Retinal pigment epithelial cell (primary cell): ENCODE results near the gene STXBP4.

Experiments
- DNase-seq: peaks from one replicate; pipeline ENCODE4 v3.0.0-alpha.2; 2010; ENCODE audit warnings: low read depth
- H3K4me3 ChIP-seq: 2 replicates; pipeline ENCODE4 v1.5.1; 2011; ENCODE audit warnings: mild to moderate bottlenecking, low read length, control low read depth, moderate library complexity
- CTCF ChIP-seq: conservative IDR thresholded peaks from 2 replicates; pipeline ENCODE4 v1.5.1; 2011; ENCODE audit warnings: low read depth, low read length, control low read depth, inconsistent platforms

The STXBP4 gene

GRCh38 chr17:55208078-55208812 lies 239.7 kb downstream of the STXBP4 start:
- no peak overlapping the region for H3K4me3 ChIP-seq
- no peak for TF ChIP-seq CTCF
- no peak for DNase-seq

- TF ChIP-seq CTCF, result no peak
Observed at GRCh38 chr17:55210292-55210691, 241.7 kb downstream of the STXBP4 start.

GRCh38 chr17:55212880-55213279 lies 244.3 kb downstream of the STXBP4 start:
- TF ChIP-seq CTCF, result no peak
- no peak overlapping the region for H3K4me3 ChIP-seq
- DNase-seq, result no peak

More at GRCh38 chr17:55210292-55210691, 241.7 kb downstream of the STXBP4 start:
- DNase-seq, result no peak
- no peak overlapping the region for H3K4me3 ChIP-seq

- no peak for TF ChIP-seq CTCF
- no peak overlapping the region for H3K4me3 ChIP-seq
- no peak for DNase-seq
Observed at GRCh38 chr17:55215711-55216110, 247.1 kb downstream of the STXBP4 start.

GRCh38 chr17:55216888-55217287 lies 248.3 kb downstream of the STXBP4 start:
- H3K4me3 ChIP-seq, result no peak overlapping the region
- no peak for TF ChIP-seq CTCF
- no peak for DNase-seq

- no peak for TF ChIP-seq CTCF
- no peak for DNase-seq
- H3K4me3 ChIP-seq, result no peak overlapping the region
Observed at GRCh38 chr17:55219459-55219858, 250.9 kb downstream of the STXBP4 start.

- no peak for TF ChIP-seq CTCF
- no peak for DNase-seq
- no peak overlapping the region for H3K4me3 ChIP-seq
Observed at GRCh38 chr17:55219934-55220333, 251.4 kb downstream of the STXBP4 start.
